Small intestine (tissue), 7 donors: ENCODE measurements around the gene VPS26B. TPM values are rescaled to one million over a fixed set of nuclear protein-coding genes. Genes with fewer than 3 reads are reported as not detected.

ENCODE experiments used
- DNase-seq, 2 donors: peaks; one replicate each; pipeline versions ENCODE4 v3.0.0 to v3.0.0-alpha.2; 2013
- FAIRE-seq: peaks from 2 replicates; lab custom pipeline; 2012; peaks lifted over from hg19 to GRCh38; lab: Jason Lieb, UNC
- H3K27ac ChIP-seq, 3 donors: one replicate each; pipeline ENCODE4 v1.5.1; 2013; ENCODE audit warnings: low read length in 2 of 3, mild to moderate bottlenecking in 2 of 3, control low read depth in 1 of 3, inconsistent platforms in 1 of 3, low read depth in 1 of 3, moderate library complexity in 1 of 3
- H3K27me3 ChIP-seq, 3 donors: one replicate each; pipeline ENCODE4 v1.6.1; 2013; ENCODE audit warnings: low read length in 3 of 3, inconsistent platforms in 1 of 3; ENCODE audit not compliant: control insufficient read depth in 3 of 3, insufficient read depth in 3 of 3
- H3K36me3 ChIP-seq, 3 donors: one replicate each; pipeline ENCODE4 v1.6.1; 2013; ENCODE audit warnings: low read length in 3 of 3, inconsistent platforms in 1 of 3, low read depth in 1 of 3, mild to moderate bottlenecking in 1 of 3, moderate library complexity in 1 of 3; ENCODE audit not compliant: control insufficient read depth in 3 of 3, insufficient read depth in 2 of 3
- H3K4me1 ChIP-seq, 3 donors: one replicate each; pipeline ENCODE4 v1.6.1; 2013; ENCODE audit warnings: low read length in 2 of 3, inconsistent platforms in 1 of 3, low read depth in 1 of 3, mild to moderate bottlenecking in 1 of 3, moderate library complexity in 1 of 3; ENCODE audit not compliant: control insufficient read depth in 3 of 3, insufficient read depth in 2 of 3
- H3K4me3 ChIP-seq, 3 donors: one replicate each; pipeline ENCODE4 v1.5.1; 2013; ENCODE audit warnings: low read length in 3 of 3, control low read depth in 1 of 3, inconsistent platforms in 1 of 3, low read depth in 1 of 3, mild to moderate bottlenecking in 1 of 3, moderate library complexity in 1 of 3
- H3K9me3 ChIP-seq, 2 donors: one replicate each; pipeline ENCODE4 v1.6.1; 2013; ENCODE audit warnings: low read depth in 1 of 2, low read length in 1 of 2; ENCODE audit not compliant: control insufficient read depth in 2 of 2, insufficient read depth in 1 of 2
- WGBS, 3 donors: extraction: QIAGEN DNeasy Blood & Tissue Kit; methylation state at CpG; one replicate each; pipeline ENCODE4 v1.1.7; 2013; 5-methylcytosine and 5-hydroxymethylcytosine counted together
- polyA plus RNA-seq, 4 donors: library from polyadenylated mRNA; stranded (reverse) in 3 of 4; unstranded in 1 of 4; fragments of 200-250 nt in 3 of 4; fragments of 120-200 nt in 1 of 4; gene quantifications; one replicate each; pipeline versions ENCODE4 v1.2.1 to v1.2.3, GENCODE V29; 2013
- donor health status: healthy with polysubstance abuse.
- donor health status: control.
- donor health status: control.
- donor health status: Bipolar disorder and iron deficiency.
- donor health status: healthy.

Gene VPS26B
- polyA plus RNA-seq, 4 donors: 26.3 to 45.2 (median 35.9) TPM

DNA sequence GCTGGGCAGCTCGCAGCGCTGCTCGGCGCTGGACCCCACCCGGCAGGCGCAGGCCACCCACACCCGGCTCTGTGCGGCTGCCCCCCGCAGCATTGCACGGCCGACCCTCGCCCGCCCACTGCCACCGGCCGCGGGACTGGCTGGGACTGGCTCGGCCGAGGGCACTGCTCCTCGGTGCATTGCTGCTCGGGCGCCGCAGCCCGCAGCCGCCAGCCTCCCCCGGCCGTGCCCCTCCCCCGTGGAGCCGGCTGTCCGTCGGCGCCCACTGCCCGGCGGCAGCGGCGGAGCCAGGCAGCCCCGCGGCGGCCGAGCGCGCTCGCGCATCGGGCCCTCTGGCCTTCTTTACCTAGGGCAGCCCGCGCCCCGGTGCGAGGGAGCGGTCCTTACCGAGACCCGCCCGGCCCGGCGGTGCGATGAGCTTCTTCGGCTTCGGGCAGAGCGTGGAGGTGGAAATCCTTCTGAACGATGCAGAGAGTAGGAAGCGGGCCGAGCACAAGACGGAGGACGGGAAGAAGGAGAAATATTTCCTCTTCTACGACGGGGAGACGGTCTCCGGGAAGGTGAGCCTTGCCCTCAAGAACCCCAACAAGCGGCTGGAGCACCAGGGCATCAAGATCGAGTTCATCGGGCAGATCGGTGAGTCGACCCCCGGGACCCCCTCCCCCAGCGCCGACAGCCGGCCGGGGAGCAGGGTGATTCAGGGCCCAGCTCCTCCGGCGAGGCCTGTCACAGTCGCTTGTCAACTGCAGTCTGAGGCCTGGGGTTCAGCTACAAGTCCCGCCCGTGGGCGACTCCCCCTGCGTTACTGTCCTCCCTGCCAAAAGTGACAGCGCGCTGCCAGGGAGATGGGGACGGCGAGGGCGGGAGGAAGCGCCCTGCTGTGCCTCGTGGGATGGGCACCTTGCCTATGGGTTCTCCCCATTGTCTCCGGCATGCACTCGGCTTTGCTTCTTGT, 516 bp downstream of the VPS26B start:
- Histone ChIP-seq H3K27ac (peak overlapping the region; percentile 39 to 90 (median 50)), H3K9me3 (no peaks in the 10 kb centered on the region), H3K4me3 (peak overlapping the region; percentile 79 to 87 (median 85)), H3K36me3 (peaks cover 0 to under 1% (median 0%) of the 10 kb centered on the region in 3 donors), H3K27me3 (no peaks in the 10 kb centered on the region), H3K4me1 (peaks cover 6 to 16% (median 12%) of the 10 kb centered on the region in 3 donors)
- FAIRE-seq: no peak
- DNase-seq: peak; percentile 37 to 53
- 0 to 1% (median 1%) methylated on average over 75 to 93 of the region's 93 CpGs for WGBS, 3 donors

DNA sequence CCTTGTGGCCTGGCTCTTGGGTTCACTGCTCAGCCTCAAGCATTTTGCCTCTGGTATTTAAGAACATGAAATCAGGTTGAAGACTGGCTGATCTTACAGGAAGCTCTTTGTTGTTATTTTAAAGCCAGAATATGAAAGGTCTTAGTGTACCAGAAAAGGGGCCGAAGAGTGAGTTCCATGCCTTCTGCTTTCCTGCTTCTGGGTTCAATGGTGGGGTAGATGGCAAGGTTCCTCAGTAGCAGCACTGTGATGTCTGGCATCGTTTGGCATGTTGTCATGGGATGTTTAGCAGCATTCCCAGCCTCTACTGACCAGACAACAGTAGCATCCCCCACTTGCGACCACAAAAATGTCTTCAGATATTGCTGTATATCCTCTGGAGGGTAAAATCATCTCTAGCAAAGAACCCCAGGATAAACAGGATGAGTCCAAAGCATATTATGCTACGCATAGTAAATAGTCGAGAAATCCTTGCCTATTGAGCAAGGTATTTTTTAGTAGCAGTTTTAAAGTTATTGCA, 2.4 kb downstream of the VPS26B start:
- Histone ChIP-seq H3K27ac (no peak overlapping the region), H3K9me3 (no peaks in the 10 kb centered on the region), H3K4me3 (no peak overlapping the region), H3K36me3 (peaks cover 0 to 5% (median 2%) of the 10 kb centered on the region in 3 donors), H3K4me1 (peaks cover 6 to 16% (median 12%) of the 10 kb centered on the region in 3 donors), H3K27me3 (no peaks in the 10 kb centered on the region)
- DNase-seq (no peak), FAIRE-seq (no peak)
- WGBS, 3 donors: 81 to 89% (median 86%) methylated on average over 5 of the region's 5 CpGs

DNA sequence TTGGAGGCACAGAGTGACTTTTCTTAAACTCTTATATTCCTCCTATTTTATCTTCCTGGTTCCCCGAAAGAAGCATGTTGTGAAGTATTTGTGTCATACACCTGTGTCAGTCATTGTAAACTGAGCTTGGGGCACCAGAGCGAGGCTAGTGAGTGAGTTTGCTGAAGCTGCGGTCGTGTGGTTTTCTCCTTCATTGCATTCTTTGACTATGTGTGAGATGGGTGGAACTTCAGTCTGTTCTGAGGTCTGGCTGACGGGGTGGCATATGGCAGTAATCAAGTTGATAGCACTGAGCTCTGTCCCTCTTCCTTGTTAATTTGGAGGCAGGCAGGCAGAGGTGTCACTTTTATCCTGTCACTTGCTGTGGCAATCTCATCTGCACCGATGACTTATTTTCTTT, 4.2 kb downstream of the VPS26B start:
- FAIRE-seq (no peak), DNase-seq (peak in 1 of 2 donors; percentile 27)
- no peak overlapping the region for H3K27ac ChIP-seq
- no peak overlapping the region for H3K4me3 ChIP-seq
- WGBS, 3 donors: 70 to 84% (median 79%) methylated on average over 6 of the region's 6 CpGs
- no peaks in the 10 kb centered on the region for H3K9me3 ChIP-seq
- no peaks in the 10 kb centered on the region for H3K27me3 ChIP-seq
- H3K4me1 ChIP-seq: peaks cover 3 to 13% (median 12%) of the 10 kb centered on the region in 3 donors
- peaks cover 0 to 15% (median 2%) of the 10 kb centered on the region in 3 donors for H3K36me3 ChIP-seq

DNA sequence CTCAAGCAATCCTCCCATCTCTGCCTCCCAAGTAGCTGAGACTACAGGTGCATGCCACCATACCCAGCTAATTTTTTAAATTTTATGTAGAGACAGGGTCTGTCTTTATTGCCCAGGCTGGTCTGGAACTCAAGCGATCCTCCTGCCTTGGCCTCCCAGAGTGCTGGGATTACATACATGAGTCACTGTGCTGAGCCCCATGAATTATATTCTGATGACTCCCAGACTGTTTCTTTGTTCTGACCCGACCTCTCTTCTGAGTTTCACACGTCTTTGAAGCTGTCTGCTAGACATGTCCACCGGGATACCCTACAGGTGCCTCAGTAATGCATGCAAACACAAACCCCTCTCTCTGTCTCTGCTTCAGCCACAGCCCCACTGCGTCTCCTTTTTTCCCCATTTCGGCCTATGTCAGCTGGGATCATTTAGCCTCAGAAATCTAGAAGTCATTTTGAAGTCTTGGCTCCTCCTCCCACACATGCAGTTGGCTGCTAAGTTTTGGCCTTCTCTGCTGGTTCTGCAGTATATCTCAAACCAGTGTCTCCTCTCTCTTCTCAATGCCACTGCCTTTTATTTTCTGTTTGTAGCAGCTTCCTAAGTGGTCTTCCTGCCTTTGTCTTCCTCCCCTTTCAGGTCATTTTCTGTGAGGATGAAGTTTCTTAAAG, 4.8 kb downstream of the VPS26B start:
- no peaks in the 10 kb centered on the region for H3K27me3 ChIP-seq
- H3K4me1 ChIP-seq: peaks cover 3 to 13% (median 12%) of the 10 kb centered on the region in 3 donors
- no peak overlapping the region for H3K27ac ChIP-seq
- H3K36me3 ChIP-seq: peaks cover 0 to 15% (median 2%) of the 10 kb centered on the region in 3 donors
- 81 to 91% (median 86%) methylated on average over 6 of the region's 6 CpGs for WGBS, 3 donors
- no peaks in the 10 kb centered on the region for H3K9me3 ChIP-seq
- DNase-seq: no peak
- no peak overlapping the region for H3K4me3 ChIP-seq
- no peak for FAIRE-seq

DNA sequence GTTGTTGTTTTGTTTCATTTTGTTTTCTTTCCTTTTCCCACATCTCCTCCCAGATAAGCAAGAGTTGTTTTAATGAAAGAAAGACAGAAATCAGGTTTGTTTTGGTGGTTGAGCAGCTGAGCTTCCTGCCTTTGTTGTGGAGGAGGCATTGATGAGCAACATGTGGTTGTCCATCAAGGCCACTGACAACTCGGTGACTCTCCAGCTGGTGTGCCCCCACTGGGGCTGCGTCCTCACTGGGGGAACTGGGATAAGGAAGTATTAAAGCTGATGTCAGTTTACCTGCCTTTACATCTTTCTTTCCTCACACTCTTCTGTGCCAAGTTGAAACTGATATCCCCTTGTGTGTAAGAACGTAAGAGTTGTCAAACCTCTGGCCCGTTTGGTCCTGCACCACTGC, 5.9 kb downstream of the VPS26B start:
- FAIRE-seq (no peak), DNase-seq (no peak)
- no peak overlapping the region for H3K4me3 ChIP-seq
- no peaks in the 10 kb centered on the region for H3K27me3 ChIP-seq
- WGBS, 3 donors: 76 to 85% (median 77%) methylated on average over 4 of the region's 4 CpGs
- peaks cover 3 to 13% (median 11%) of the 10 kb centered on the region in 3 donors for H3K4me1 ChIP-seq
- peaks cover 2 to 22% (median 5%) of the 10 kb centered on the region in 3 donors for H3K36me3 ChIP-seq
- no peak overlapping the region for H3K27ac ChIP-seq
- H3K9me3 ChIP-seq: no peaks in the 10 kb centered on the region

DNA sequence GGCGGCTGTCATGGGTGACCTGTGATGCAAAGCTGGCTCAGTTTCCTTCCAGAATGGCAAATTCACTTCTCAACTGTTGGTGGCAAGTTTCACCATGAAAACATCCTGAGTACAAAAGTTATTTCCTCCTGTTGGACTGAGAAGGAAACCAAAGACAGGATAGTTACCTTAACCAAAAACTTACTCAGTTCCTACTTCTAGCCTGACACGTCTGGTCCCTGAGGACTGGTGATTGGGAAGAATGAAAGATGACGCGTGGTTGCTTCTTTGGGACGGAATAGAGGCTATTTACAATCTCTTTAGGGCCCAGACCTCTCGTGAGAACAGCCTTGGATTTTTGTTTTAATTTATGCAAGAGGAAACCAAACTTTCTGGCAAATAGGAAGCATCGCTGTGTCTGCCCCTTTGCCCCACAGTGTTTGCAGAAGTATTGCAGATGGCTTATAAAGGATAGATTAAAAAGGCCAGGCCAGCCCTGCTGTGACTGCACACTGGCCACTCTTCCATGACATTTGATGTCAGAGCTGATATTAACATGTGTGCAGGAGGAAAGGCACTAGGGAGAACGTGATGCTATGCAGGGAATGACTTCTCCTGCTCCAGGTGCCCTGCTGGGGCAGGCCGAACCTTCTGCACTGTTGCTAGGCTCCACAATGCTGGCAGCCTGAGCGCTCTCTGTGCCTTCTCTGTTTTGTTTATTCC, 7.6 kb downstream of the VPS26B start:
- 72 to 82% (median 82%) methylated on average over 10 of the region's 10 CpGs for WGBS, 3 donors
- FAIRE-seq: no peak
- no peak overlapping the region for H3K4me3 ChIP-seq
- no peaks in the 10 kb centered on the region for H3K9me3 ChIP-seq
- H3K27me3 ChIP-seq: no peaks in the 10 kb centered on the region
- no peak for DNase-seq
- no peaks in the 10 kb centered on the region for H3K4me1 ChIP-seq
- H3K27ac ChIP-seq: no peak overlapping the region
- peaks cover 2 to 23% (median 5%) of the 10 kb centered on the region in 3 donors for H3K36me3 ChIP-seq

DNA sequence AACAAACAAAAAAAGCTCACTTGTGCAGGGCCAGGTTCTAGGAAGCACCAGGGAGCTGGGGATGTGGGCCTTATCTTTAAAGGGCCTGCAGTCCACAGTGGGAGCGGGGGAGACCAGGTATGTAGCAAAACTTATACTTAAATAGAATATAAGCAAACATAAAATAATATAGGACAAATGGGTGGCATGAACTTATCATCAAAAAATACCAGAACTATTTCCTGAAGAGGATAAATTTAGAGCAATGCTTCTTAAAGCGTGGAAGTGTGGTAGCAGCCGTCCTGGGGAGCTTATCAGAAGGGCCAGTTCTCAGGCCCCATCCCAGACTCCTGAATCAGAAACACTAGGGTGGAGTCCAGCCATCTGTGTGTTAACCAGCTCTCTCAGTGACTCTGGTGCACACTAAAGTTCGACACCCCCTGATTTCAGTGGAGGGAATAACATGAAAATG, 9.3 kb downstream of the VPS26B start:
- 88 to 94% (median 88%) methylated on average over 4 of the region's 4 CpGs for WGBS, 3 donors
- peaks cover 2 to 33% (median 5%) of the 10 kb centered on the region in 3 donors for H3K36me3 ChIP-seq
- H3K9me3 ChIP-seq: no peaks in the 10 kb centered on the region
- no peaks in the 10 kb centered on the region for H3K27me3 ChIP-seq
- H3K27ac ChIP-seq: no peak overlapping the region
- H3K4me3 ChIP-seq: no peak overlapping the region
- H3K4me1 ChIP-seq: no peaks in the 10 kb centered on the region
- FAIRE-seq (no peak), DNase-seq (no peak)
